BJ (cell line): ENCODE measurements around the gene CHD1. TPM values are rescaled to one million over a fixed set of nuclear protein-coding genes. Genes with fewer than 3 reads are reported as not detected.

Experiments used
- CTCF ChIA-PET: fragments of 350-600 bp; formaldehyde crosslinking; extraction: SDS; loops from one replicate; lab custom pipeline; 2021; ENCODE audit warnings: antibody characterized with exemption, inconsistent platforms; lab: Yijun Ruan, JAX
- POLR2A ChIA-PET: fragments of 300-600 bp; sonication (Branson Sonifier 250); formaldehyde crosslinking; extraction: SDS; loops from one replicate; lab custom pipeline; 2021; ENCODE audit warnings: antibody characterized with exemption; lab: Charles Lee
- DNase-seq: peaks from one replicate; pipeline ENCODE4 v3.0.0-alpha.2; 2011; ENCODE audit warnings: low read depth
- H3K27me3 ChIP-seq: 2 replicates; pipeline ENCODE4 v1.6.0; 2011; ENCODE audit warnings: low read length; ENCODE audit not compliant: control insufficient read depth, insufficient read depth
- H3K36me3 ChIP-seq: 2 replicates; pipeline ENCODE4 v1.5.1; 2011; ENCODE audit warnings: low read length; ENCODE audit not compliant: control insufficient read depth, insufficient read depth
- H3K4me3 ChIP-seq: 2 replicates; pipeline ENCODE4 v1.5.1; 2011; ENCODE audit warnings: low read depth, mild to moderate bottlenecking, control low read depth, low read length
- polyA plus RNA-seq: library from polyadenylated mRNA; depleted of rRNA; stranded (reverse); fragments of >200 nt; gene quantifications from 2 replicates; pipeline ENCODE4 v1.2.3, GENCODE V29; 2011
- TF ChIP-seq, protein P1 (sequence below): IDR thresholded peaks from 2 replicates; pipeline ENCODE4 v1.5.1; 2011; ENCODE audit warnings: low read depth, mild to moderate bottlenecking, control low read depth, inconsistent platforms, low read length, moderate library complexity; ENCODE audit not compliant: insufficient read depth

The CHD1 gene
- polyA plus RNA-seq, 1 experiment, result 6.5 TPM

DNA sequence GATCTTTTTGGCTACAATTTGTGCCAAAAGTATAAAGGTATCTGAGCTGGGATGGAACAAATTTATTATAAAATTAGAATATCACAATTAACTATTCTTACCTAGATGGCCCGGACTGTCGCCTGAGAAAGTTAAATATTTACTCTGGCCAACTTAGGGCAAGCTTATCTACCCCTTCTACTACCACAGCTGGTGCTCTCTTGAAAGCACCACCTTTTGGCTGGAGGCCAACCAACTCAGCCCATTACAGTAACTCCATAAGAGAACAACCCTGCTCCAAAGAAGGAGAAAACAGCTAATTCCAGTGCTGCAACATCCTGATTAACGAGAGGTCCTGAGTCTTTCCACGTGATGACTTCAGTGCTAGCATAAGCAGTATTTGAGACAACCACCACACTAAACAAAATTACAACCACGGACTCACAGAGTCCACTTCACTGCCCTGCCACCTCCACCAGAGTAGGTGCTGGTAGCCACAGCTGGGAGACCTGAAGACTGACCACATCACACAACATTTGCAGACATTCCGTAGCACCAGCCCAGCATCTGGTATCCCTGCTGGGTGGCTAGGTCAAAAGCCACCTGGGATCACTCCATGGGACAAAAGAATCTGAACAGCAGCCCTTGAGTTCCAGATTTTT lies 112.1 kb downstream of the CHD1 start:
- TF ChIP-seq, protein P1, sequence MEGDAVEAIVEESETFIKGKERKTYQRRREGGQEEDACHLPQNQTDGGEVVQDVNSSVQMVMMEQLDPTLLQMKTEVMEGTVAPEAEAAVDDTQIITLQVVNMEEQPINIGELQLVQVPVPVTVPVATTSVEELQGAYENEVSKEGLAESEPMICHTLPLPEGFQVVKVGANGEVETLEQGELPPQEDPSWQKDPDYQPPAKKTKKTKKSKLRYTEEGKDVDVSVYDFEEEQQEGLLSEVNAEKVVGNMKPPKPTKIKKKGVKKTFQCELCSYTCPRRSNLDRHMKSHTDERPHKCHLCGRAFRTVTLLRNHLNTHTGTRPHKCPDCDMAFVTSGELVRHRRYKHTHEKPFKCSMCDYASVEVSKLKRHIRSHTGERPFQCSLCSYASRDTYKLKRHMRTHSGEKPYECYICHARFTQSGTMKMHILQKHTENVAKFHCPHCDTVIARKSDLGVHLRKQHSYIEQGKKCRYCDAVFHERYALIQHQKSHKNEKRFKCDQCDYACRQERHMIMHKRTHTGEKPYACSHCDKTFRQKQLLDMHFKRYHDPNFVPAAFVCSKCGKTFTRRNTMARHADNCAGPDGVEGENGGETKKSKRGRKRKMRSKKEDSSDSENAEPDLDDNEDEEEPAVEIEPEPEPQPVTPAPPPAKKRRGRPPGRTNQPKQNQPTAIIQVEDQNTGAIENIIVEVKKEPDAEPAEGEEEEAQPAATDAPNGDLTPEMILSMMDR, result no peak
- no peak for DNase-seq
- Histone ChIP-seq H3K27me3 (no peaks in the 10 kb centered on the region), H3K4me3 (no peak overlapping the region), H3K36me3 (no peaks in the 10 kb centered on the region)
- POLR2A ChIA-PET, result no interaction called here
- CTCF ChIA-PET, result interaction anchor here (0.6 to 0.7 kb wide), 3 partner anchors 19 to 1239 kb away, joined by 3 read pairs; no protein-coding TSS in a partner anchor

DNA sequence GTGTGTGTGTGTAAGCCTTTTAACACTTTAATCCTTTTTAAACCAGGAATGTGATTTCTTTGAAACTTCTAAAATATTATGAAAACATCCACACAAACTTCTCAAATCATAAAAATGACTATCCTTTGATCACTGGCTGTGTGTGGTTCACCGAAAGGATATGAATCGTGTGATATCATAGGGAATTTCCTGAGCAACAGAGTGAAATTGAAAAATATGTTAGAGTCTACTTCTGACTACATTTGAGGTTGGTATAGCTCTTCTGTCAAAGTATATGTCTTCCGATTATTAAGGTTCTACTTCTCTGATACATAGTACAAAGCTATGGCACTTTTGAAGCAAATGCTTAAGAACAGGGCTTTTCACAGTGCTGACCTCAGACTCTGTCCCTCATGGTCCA lies 115.1 kb downstream of the CHD1 start:
- TF ChIP-seq, protein P1, result no peak
- POLR2A ChIA-PET, result no interaction called here
- Histone ChIP-seq H3K4me3 (no peak overlapping the region), H3K27me3 (no peaks in the 10 kb centered on the region), H3K36me3 (no peaks in the 10 kb centered on the region)
- no peak for DNase-seq
- CTCF ChIA-PET, result interaction anchor here (0.7 to 1.5 kb wide), 2 partner anchors 13 to 26 kb away, joined by 3 read pairs; no protein-coding TSS in a partner anchor

DNA sequence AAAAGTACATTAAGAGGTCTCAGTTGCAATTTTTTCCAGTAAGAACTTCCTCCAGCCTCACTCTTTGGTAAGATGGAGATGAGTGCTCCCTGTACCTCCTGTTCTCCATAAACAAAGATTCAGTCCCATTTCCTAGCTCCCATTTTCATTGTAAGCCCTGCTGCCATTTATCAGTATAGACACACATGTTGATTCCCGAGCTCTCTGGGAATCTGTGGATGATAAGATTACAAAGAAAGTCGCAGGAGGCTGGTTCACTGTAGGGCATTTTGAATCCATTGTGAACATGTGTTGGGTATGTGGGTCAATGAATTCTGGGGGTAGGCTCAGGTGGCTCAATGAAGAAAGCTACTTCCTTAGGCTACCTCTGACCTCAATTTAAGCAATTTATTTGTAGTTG lies 118.6 kb downstream of the CHD1 start:
- no peaks in the 10 kb centered on the region for H3K27me3 ChIP-seq
- TF ChIP-seq, protein P1, result no peak
- H3K36me3 ChIP-seq, result no peaks in the 10 kb centered on the region
- DNase-seq, result no peak
- POLR2A ChIA-PET, result no interaction called here
- CTCF ChIA-PET, result interaction anchor here (1.2 kb wide), 1 partner anchor 14 kb away, joined by 3 read pairs; no protein-coding TSS in a partner anchor
- H3K4me3 ChIP-seq, result no peak overlapping the region

DNA sequence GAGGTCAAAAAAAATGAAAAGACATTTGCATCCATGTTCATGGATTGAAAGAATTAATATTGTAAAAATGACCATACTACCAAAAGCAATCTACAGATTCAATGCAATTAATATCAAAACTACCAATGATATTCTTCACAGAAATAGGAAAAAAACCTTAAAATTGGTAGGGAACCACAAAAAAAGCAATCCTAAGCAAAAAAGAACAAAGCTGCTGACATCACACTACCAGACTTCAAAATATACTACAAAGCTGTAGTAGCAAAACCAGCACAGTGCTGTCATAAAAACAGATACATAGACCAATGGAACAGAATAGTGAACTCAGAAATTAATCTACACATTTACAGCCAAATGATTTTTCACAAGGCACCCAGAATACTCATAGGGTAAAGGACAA lies 121.0 kb downstream of the CHD1 start:
- ChIA-PET POLR2A (no interaction called here), CTCF (no interaction called here)
- Histone ChIP-seq H3K27me3 (no peaks in the 10 kb centered on the region), H3K36me3 (no peaks in the 10 kb centered on the region), H3K4me3 (no peak overlapping the region)
- TF ChIP-seq, protein P1, result no peak
- no peak for DNase-seq

DNA sequence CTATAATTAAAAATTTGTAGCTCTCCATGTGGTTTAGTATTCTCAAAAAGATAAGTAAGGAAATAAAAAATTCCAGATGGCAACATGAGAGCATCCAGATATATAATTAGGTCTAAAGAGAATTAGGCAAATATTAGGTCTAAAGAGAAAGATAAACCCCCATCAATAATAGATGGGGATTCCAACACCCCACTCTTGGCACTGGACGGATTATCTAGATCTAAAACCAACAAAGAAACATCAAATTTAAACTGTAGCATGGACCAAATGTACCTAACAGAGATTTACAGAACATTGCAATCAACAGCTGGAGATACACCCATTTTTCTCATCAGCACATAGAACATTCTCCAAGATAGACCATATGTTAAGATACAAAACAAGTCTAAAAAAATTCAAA lies 123.7 kb downstream of the CHD1 start:
- Histone ChIP-seq H3K27me3 (no peaks in the 10 kb centered on the region), H3K36me3 (no peaks in the 10 kb centered on the region; the same call in 1 of the 2 replicates), H3K4me3 (no peak overlapping the region)
- DNase-seq, result no peak
- TF ChIP-seq, protein P1, result no peak
- ChIA-PET CTCF (no interaction called here), POLR2A (no interaction called here)
